ENCODE measurements around the gene ZNF503. TPM values are rescaled to one million over a fixed set of nuclear protein-coding genes. Genes with fewer than 3 reads are reported as not detected.
A peak's percentile ranks its signal among the peaks of the same experiment; 100 is the strongest.

Gene ZNF503
- total and polyA plus RNA-seq, 7 donors = 1.1 to 5.7 (median 2.3) TPM

- Histone ChIP-seq H3K27ac (peak overlapping the region; percentile 7), H3K27me3 (ENCODE audit: insufficient read depth in 3 of 3, low read length in 2 of 3) (peaks cover 3 to 56% (median 4%) of the 10 kb centered on the region in 3 donors), H3K36me3 (ENCODE audit: insufficient read depth in 1 of 2, low read depth in 1 of 2) (no peaks in the 10 kb centered on the region), H3K9me3 (no peaks in the 10 kb centered on the region), H3K4me1 (no peaks in the 10 kb centered on the region), H3K4me3 (peak overlapping the region; percentile 84)
- WGBS, 3 donors = 41 to 49% (median 45%) methylated on average over 10 of the region's 10 CpGs
- TF ChIP-seq CTCF (IDR thresholded peaks at IDR 0.05) = no peak
- intact Hi-C loops (cut with DNase I) = no loop called here
- no peak for ATAC-seq
- DNase-seq = no peak
Observed at GRCh38 chr10:75410132-75411005, 8.8 kb upstream of the ZNF503 start.

GRCh38 chr10:75408911-75409885, 7.6 kb upstream of the ZNF503 start:
- 1% methylated on average over 50 to 76 of the region's 76 CpGs for WGBS, 3 donors
- Histone ChIP-seq H3K4me1 (peaks cover 1% of the 10 kb centered on the region), H3K4me3 (peak overlapping the region; percentile 84), H3K36me3 (ENCODE audit: insufficient read depth in 1 of 2, low read depth in 1 of 2) (no peaks in the 10 kb centered on the region), H3K9me3 (no peaks in the 10 kb centered on the region), H3K27ac (peak overlapping the region; percentile 73), H3K27me3 (ENCODE audit: insufficient read depth in 3 of 3, low read length in 2 of 3) (peaks cover 3 to 63% (median 4%) of the 10 kb centered on the region in 3 donors)
- ATAC-seq = peak; percentile 79 to 94 (median 92)
- intact Hi-C loops (cut with DNase I) = loop anchor here (10.0 kb wide), 3 partner anchors 246 to 1136 kb away; no protein-coding TSS in a partner anchor
- no peak for TF ChIP-seq CTCF (IDR thresholded peaks at IDR 0.05)
- DNase-seq = peak; percentile 78 to 82

GRCh38 chr10:75408509-75408875, 6.9 kb upstream of the ZNF503 start:
- intact Hi-C loops (cut with DNase I) = loop anchor here (10.0 kb wide), 3 partner anchors 246 to 1136 kb away; no protein-coding TSS in a partner anchor
- ATAC-seq = peak in 1 of 4 donors; percentile 17
- H3K27ac ChIP-seq = peak overlapping the region; percentile 73
- no peaks in the 10 kb centered on the region for H3K36me3 ChIP-seq (ENCODE audit: insufficient read depth in 1 of 2, low read depth in 1 of 2)
- WGBS, 3 donors = 4 to 7% (median 5%) methylated on average over 27 of the region's 27 CpGs
- no peaks in the 10 kb centered on the region for H3K9me3 ChIP-seq
- DNase-seq = peak in 1 of 2 donors; percentile 33
- peak overlapping the region; percentile 84 for H3K4me3 ChIP-seq
- peaks cover 5% of the 10 kb centered on the region for H3K4me1 ChIP-seq
- no peak for TF ChIP-seq CTCF (IDR thresholded peaks at IDR 0.05)
- peaks cover 4 to 68% (median 4%) of the 10 kb centered on the region in 3 donors for H3K27me3 ChIP-seq (ENCODE audit: insufficient read depth in 3 of 3, low read length in 2 of 3)

GRCh38 chr10:75407713-75408508, 6.3 kb upstream of the ZNF503 start:
- H3K36me3 ChIP-seq (ENCODE audit: insufficient read depth in 1 of 2, low read depth in 1 of 2) = no peaks in the 10 kb centered on the region
- peak in 3 of 4 donors; percentile 18 to 52 (median 40) for ATAC-seq
- intact Hi-C loops (cut with DNase I) = loop anchor here (10.0 kb wide), 3 partner anchors 247 to 1137 kb away; no protein-coding TSS in a partner anchor
- peak overlapping the region; percentile 84 for H3K4me3 ChIP-seq
- DNase-seq = peak; percentile 37 to 58
- WGBS, 3 donors = 10 to 21% (median 20%) methylated on average over 62 to 68 of the region's 68 CpGs
- no peaks in the 10 kb centered on the region for H3K9me3 ChIP-seq
- peaks cover 11% of the 10 kb centered on the region for H3K4me1 ChIP-seq
- TF ChIP-seq CTCF (IDR thresholded peaks at IDR 0.05) = no peak
- peak overlapping the region; percentile 73 for H3K27ac ChIP-seq
- H3K27me3 ChIP-seq (ENCODE audit: insufficient read depth in 3 of 3, low read length in 2 of 3) = peaks cover 4 to 73% (median 5%) of the 10 kb centered on the region in 3 donors

Measured in psoas muscle (tissue), 8 donors.